Astrocyte (in vitro differentiated cells and primary cell): ENCODE data around the gene NEK2. TPM values are rescaled to one million over a fixed set of nuclear protein-coding genes. Genes with fewer than 3 reads are reported as not detected.
A peak's percentile ranks its signal among the peaks of the same experiment; 100 is the strongest.

Source experiments
- DNase-seq: peaks from one replicate; pipeline ENCODE4 v3.0.0-alpha.2; 2010; ENCODE audit warnings: low read depth
- FAIRE-seq: peaks from 2 replicates; lab custom pipeline; 2011; peaks lifted over from hg19 to GRCh38; lab: Jason Lieb, UNC
- H2AFZ ChIP-seq: 2 replicates; pipeline ENCODE4 v1.6.0; 2012; ENCODE audit warnings: low read depth, low read length, inconsistent platforms
- H3K27ac ChIP-seq: 2 replicates; pipeline ENCODE4 v1.5.1; 2011; ENCODE audit warnings: low read depth, low read length, inconsistent platforms
- H3K27me3 ChIP-seq: 2 replicates; pipeline ENCODE4 v1.6.0; 2011; ENCODE audit warnings: low read length, inconsistent platforms; ENCODE audit not compliant: insufficient read depth
- H3K36me3 ChIP-seq: 2 replicates; pipeline ENCODE4 v1.5.1; 2011; ENCODE audit warnings: low read length, inconsistent platforms; ENCODE audit not compliant: insufficient read depth
- H3K4me1 ChIP-seq: 2 replicates; pipeline ENCODE4 v1.5.1; 2011; ENCODE audit warnings: low read length, inconsistent platforms; ENCODE audit not compliant: insufficient read depth
- H3K4me2 ChIP-seq: 2 replicates; pipeline ENCODE4 v1.6.0; 2012; ENCODE audit warnings: low read length, inconsistent platforms
- H3K4me3 ChIP-seq: 2 replicates; pipeline ENCODE4 v1.5.1; 2011; ENCODE audit warnings: low read depth, mild to moderate bottlenecking, low read length, inconsistent platforms; ENCODE audit not compliant: insufficient read depth
- H3K79me2 ChIP-seq: 2 replicates; pipeline ENCODE4 v1.6.0; 2012; ENCODE audit warnings: mild to moderate bottlenecking, low read length, inconsistent platforms; ENCODE audit not compliant: insufficient read depth
- H3K9ac ChIP-seq: 2 replicates; pipeline ENCODE4 v1.6.0; 2012; ENCODE audit warnings: mild to moderate bottlenecking, low read length, inconsistent platforms
- H3K9me3 ChIP-seq: 2 replicates; pipeline ENCODE4 v1.5.1; 2012; ENCODE audit warnings: low read depth, mild to moderate bottlenecking, low read length, inconsistent platforms; ENCODE audit not compliant: insufficient read depth
- H4K20me1 ChIP-seq: 2 replicates; pipeline ENCODE4 v1.6.0; 2012; ENCODE audit warnings: low read length, inconsistent platforms; ENCODE audit not compliant: insufficient read depth
- H3K27ac Mint-ChIP-seq: one replicate; pipeline ENCODE4 v1.8.0; 2021; ENCODE audit warnings: mild to moderate bottlenecking, mixed read lengths; ENCODE audit not compliant: unreplicated experiment
- H3K27me3 Mint-ChIP-seq: one replicate; pipeline ENCODE4 v1.8.0; 2021; ENCODE audit warnings: low read depth, mixed read lengths; ENCODE audit not compliant: unreplicated experiment
- H3K36me3 Mint-ChIP-seq: one replicate; pipeline ENCODE4 v1.8.0; 2021; ENCODE audit warnings: low read depth, mixed read lengths; ENCODE audit not compliant: unreplicated experiment
- H3K4me1 Mint-ChIP-seq: one replicate; pipeline ENCODE4 v1.8.0; 2021; ENCODE audit warnings: low read depth, mixed read lengths; ENCODE audit not compliant: unreplicated experiment
- H3K4me3 Mint-ChIP-seq: one replicate; pipeline ENCODE4 v1.8.0; 2021; ENCODE audit warnings: mild to moderate bottlenecking, moderate library complexity, mixed read lengths; ENCODE audit not compliant: unreplicated experiment
- H3K9me3 Mint-ChIP-seq: one replicate; pipeline ENCODE4 v1.8.0; 2021; ENCODE audit warnings: mild to moderate bottlenecking, mixed read lengths; ENCODE audit not compliant: unreplicated experiment
- CTCF ChIP-seq: IDR thresholded peaks from 2 replicates; pipeline ENCODE4 v1.5.1; 2011; ENCODE audit warnings: low read depth, mild to moderate bottlenecking, inconsistent platforms, low read length, moderate library complexity; ENCODE audit not compliant: insufficient read depth
- EZH2 ChIP-seq: IDR thresholded peaks from 2 replicates; pipeline ENCODE4 v1.6.1; 2012; ENCODE audit warnings: mild to moderate bottlenecking, low read length, inconsistent platforms; ENCODE audit not compliant: insufficient read depth
- total RNA-seq: library from RNA; stranded (reverse); gene quantifications from 2 replicates; pipeline ENCODE4 v1.2.1, GENCODE V29; 2021

The NEK2 gene
- total RNA-seq, 1 donor from 2014 or later, result 1.6 TPM

GRCh38 chr1:211641942-211642341 is 33.5 kb downstream of the NEK2 start:
- DNase-seq, result no peak
- Histone ChIP-seq H3K27ac (no peak overlapping the region), H3K4me1 (peaks cover 21% of the 10 kb centered on the region), H3K27me3 (no peaks in the 10 kb centered on the region), H3K4me3 (no peak overlapping the region), H3K9me3 (no peaks in the 10 kb centered on the region), H3K4me2 (no peak overlapping the region), H3K9ac (no peak overlapping the region), H3K36me3 (no peaks in the 10 kb centered on the region), H2AFZ (no peak overlapping the region), H4K20me1 (no peaks in the 10 kb centered on the region), H3K79me2 (no peaks in the 10 kb centered on the region)
- no peak for FAIRE-seq
- H3K9me3 Mint-ChIP-seq, result no peaks in the 10 kb centered on the region
- no peak overlapping the region for H3K27ac Mint-ChIP-seq
- H3K4me3 Mint-ChIP-seq, result no peak overlapping the region
- no peak for TF ChIP-seq CTCF
- no peak for TF ChIP-seq EZH2
- H3K27me3 Mint-ChIP-seq, result peaks cover 3% of the 10 kb centered on the region
- no peaks in the 10 kb centered on the region for H3K36me3 Mint-ChIP-seq
- H3K4me1 Mint-ChIP-seq, result peaks cover 15% of the 10 kb centered on the region

GRCh38 chr1:211641044-211641800 is 34.2 kb downstream of the NEK2 start:
- no peak overlapping the region for H2AFZ ChIP-seq
- no peaks in the 10 kb centered on the region for H3K36me3 ChIP-seq
- FAIRE-seq (no peak), DNase-seq (no peak)
- H3K4me3 ChIP-seq, result no peak overlapping the region
- no peaks in the 10 kb centered on the region for H4K20me1 ChIP-seq
- H3K4me1 ChIP-seq, result peaks cover 21% of the 10 kb centered on the region
- no peaks in the 10 kb centered on the region for H3K9me3 ChIP-seq
- Mint-ChIP-seq H3K27me3 (peaks cover 3% of the 10 kb centered on the region), H3K4me3 (no peak overlapping the region), H3K9me3 (no peaks in the 10 kb centered on the region), H3K4me1 (peaks cover 18% of the 10 kb centered on the region), H3K27ac (no peak overlapping the region), H3K36me3 (no peaks in the 10 kb centered on the region)
- no peak overlapping the region for H3K4me2 ChIP-seq
- TF ChIP-seq EZH2 (no peak), CTCF (no peak)
- H3K27ac ChIP-seq, result no peak overlapping the region
- H3K79me2 ChIP-seq, result no peaks in the 10 kb centered on the region
- no peak overlapping the region for H3K9ac ChIP-seq
- H3K27me3 ChIP-seq, result no peaks in the 10 kb centered on the region

GRCh38 chr1:211640301-211640630 is 35.2 kb downstream of the NEK2 start:
- H3K27me3 ChIP-seq, result no peaks in the 10 kb centered on the region
- no peak overlapping the region for H3K27ac Mint-ChIP-seq
- H3K4me3 ChIP-seq, result peak overlapping the region; percentile 37
- no peaks in the 10 kb centered on the region for H3K36me3 Mint-ChIP-seq
- H3K4me1 Mint-ChIP-seq, result peaks cover 18% of the 10 kb centered on the region
- no peak for FAIRE-seq
- H3K36me3 ChIP-seq, result no peaks in the 10 kb centered on the region
- H3K9ac ChIP-seq, result peak overlapping the region; percentile 67
- no peaks in the 10 kb centered on the region for H3K9me3 ChIP-seq
- H2AFZ ChIP-seq, result peak overlapping the region; percentile 11
- peaks cover 21% of the 10 kb centered on the region for H3K4me1 ChIP-seq
- DNase-seq, result no peak
- peak overlapping the region; percentile 95 for H3K27ac ChIP-seq
- H3K27me3 Mint-ChIP-seq, result peaks cover 2% of the 10 kb centered on the region
- no peaks in the 10 kb centered on the region for H4K20me1 ChIP-seq
- H3K4me3 Mint-ChIP-seq, result no peak overlapping the region
- H3K79me2 ChIP-seq, result no peaks in the 10 kb centered on the region
- no peaks in the 10 kb centered on the region for H3K9me3 Mint-ChIP-seq
- TF ChIP-seq EZH2 (no peak), CTCF (no peak)
- H3K4me2 ChIP-seq, result peak overlapping the region; percentile 81
